GM20000 (cell line): ENCODE results near the gene DCTN2.

Source experiments
- DNase-seq: peaks from one replicate; pipeline ENCODE4 v3.0.0; 2012; ENCODE audit warnings: low spot score
- TF ChIP-seq, protein P1 (sequence below): IDR thresholded peaks from 2 replicates; pipeline ENCODE4 v1.5.1; 2012; ENCODE audit warnings: mild to moderate bottlenecking, control low read depth; ENCODE audit errors: extremely low read depth, missing control alignments

DCTN2 gene

DNA sequence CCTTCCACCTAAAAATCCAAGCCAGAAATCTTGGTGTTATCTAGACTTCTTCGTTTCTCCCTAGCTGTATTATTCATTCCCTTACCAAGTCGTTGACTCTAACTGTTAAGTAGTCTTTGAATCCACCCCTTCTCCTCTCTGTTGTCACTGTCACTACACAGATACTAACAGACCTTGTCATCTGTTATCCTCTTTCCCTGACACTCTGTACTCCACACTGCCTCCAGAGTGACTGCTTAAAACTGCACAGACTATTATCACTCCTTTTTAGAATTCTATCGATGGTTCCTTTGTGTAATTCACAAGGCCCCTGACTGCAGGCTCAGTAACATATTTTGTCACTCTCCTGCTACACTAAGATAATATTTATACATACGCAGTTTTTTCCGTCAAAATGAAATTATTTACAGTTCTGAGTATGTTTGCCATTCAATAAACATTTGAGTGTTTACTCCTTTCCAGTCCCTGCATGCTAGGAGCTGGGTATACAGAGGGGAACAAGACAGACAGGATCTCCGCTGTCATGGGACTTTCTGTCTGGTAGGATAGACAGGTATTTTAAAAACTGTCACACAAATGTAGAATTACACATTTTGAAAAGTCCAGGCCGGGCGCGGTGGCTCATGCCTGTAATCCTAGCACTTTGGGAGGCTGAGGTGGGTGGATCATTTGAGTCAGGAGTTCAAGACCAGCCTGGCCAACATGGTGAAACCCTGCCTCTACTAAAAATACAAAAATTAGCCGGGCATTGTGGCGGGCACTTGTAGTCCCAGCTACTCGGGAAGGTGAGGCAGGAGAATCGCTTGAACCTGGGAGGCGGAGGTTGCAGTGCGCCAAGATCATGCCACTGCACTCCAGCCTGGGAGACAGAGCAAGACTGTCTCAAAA, 55.4 kb downstream of the DCTN2 start:
- TF ChIP-seq, protein P1, sequence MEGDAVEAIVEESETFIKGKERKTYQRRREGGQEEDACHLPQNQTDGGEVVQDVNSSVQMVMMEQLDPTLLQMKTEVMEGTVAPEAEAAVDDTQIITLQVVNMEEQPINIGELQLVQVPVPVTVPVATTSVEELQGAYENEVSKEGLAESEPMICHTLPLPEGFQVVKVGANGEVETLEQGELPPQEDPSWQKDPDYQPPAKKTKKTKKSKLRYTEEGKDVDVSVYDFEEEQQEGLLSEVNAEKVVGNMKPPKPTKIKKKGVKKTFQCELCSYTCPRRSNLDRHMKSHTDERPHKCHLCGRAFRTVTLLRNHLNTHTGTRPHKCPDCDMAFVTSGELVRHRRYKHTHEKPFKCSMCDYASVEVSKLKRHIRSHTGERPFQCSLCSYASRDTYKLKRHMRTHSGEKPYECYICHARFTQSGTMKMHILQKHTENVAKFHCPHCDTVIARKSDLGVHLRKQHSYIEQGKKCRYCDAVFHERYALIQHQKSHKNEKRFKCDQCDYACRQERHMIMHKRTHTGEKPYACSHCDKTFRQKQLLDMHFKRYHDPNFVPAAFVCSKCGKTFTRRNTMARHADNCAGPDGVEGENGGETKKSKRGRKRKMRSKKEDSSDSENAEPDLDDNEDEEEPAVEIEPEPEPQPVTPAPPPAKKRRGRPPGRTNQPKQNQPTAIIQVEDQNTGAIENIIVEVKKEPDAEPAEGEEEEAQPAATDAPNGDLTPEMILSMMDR: no peak
- no peak for DNase-seq

DNA sequence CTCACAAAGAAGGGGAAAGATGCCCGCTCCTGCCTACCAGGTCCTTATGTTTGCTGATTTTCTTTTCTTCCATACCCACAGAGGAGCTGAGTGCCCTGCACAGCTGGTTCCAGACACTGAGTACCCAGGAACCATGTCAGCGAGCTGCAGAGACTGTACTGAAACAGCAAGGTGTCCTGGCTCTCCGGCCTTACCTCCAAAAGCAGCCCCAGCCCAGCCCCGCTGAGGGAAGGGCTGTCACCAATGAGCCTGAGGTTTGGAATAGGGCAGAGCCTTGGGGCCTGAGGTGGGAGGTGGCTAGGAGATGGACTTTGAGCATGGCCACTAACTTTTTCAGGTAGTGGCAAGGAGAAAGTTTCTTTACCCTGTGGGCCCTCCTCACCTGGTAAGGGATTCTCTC, 56.9 kb downstream of the DCTN2 start:
- no peak for DNase-seq
- TF ChIP-seq, protein P1: no peak

DNA sequence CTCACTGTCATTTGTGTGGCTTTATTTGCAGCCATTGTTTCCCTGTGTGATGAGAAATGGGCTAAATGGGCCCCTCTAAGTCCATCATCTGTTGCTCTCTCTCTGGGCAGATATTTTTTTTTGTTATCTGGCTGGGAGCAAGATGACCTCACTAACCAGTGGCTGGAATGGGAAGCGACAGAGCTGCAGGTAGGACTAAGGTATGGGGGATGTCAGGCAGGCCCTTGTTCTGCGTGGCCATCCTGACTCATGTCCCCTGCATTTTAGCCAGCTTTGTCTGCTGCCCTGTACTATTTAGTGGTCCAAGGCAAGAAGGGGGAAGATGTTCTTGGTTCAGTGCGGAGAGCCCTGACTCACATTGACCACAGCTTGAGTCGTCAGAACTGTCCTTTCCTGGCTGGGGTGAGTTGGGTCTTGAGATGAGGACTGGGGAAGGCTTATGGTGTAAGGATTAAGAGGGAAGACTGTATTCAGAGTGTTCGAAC, 57.8 kb downstream of the DCTN2 start:
- no peak for DNase-seq
- TF ChIP-seq, protein P1: no peak

DNA sequence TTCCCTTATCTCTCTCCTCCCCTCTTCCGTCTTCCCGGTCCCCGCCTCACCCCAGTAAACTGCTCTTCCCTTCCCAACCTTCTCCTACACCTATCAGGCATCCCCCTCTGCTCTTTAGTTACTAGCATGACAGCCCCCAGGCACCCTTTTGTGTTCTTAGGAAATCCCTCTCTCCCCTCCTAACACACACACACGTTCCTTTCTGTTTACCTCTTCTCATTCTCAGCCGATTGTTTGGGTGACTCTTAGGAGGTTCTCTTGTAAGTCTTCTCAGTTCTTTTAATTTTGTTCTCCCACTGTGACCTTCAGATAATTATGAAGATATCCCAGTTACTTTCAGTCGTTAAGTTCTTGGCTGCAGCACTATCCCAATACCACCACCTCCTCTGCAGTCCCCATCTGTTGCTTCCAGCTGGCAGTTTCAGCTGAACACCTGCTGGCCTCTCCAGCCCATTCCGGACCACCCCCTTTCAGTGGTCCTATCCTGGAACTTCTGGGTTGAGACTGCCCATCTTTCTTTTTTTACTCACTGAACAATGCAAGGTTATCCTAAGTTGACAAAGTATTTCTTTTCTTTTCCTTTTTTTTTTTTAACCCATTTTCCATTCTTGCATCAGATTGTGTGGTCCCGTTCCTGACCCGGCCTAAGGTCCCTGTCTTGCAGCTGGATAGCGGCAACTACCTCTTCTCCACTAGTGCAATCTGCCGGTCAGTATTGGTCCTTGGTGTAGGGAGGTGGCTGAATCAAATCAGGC, 58.4 kb downstream of the DCTN2 start:
- no peak for DNase-seq
- TF ChIP-seq, protein P1: no peak

DNA sequence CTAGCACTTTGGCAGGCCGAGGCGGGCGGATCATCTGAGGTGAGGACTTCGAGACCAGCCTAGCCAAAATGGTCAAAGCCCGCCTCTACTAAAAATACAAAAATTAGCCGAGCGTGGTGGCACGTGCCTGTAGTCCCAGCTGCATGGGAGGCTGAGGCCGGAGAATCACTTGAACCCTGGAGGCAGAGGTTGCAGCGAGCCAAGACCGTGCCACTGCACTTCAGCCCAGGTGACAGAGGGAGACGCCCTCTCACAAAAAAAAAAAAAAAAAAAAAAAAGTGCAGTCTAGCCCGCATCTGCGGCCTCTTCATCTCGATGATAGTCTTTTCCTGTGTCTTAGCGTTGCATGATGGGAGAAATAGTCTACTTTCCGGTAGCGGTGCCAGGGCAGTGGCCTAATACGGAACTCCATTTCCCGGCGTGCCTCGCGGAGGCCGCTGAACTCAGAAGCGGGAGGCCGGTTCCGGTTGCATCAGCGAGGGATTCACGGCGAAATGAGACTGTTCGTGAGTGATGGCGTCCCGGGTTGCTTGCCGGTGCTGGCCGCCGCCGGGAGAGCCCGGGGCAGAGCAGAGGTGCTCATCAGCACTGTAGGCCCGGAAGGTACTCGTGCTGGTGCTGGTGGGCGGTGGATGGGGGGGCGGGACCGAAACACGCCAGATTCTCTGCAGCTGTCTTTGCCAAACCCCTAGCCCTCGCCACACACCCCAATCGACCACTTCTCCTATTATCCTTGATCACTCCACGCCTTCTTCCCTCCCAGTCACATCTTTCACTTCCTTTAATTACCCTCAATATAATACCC, 59.2 kb downstream of the DCTN2 start, which contains the start of gene MARS1:
MARS1 (plus strand) TSS at position 472 of the 805 bp plus-strand sequence; CDS start at position 495, 23 bp downstream.
- TF ChIP-seq, protein P1: no peak
- DNase-seq: peak; percentile 93

DNA sequence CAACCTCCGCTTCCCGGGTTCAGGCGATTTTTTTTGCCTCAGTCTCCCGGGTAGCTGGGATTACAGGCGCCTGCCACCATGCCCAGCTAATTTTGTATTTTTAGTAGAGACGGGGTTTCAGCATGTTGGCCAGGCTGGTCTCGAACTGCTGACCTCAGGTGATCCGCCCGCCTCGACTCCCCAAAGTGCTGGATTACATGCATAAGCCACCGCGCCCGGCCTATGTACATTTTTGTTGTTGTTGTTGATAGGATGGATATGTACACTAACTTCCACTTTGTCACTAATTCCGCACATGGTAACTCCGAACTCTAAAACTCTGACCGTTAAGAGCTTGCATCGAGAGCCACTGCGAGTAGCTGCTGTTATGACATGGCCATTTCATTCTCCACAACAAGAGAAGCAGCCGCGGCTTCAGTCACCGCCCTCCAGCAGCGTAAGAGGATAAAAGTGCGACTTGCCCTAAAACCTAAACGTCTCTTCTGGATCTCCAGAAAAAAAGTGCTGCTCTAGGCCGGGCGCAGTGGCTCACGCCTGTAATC, 59.9 kb downstream of the DCTN2 start:
- no peak for DNase-seq

More for the DNA sequence above, 59.9 kb downstream of the DCTN2 start:
- TF ChIP-seq, protein P1: no peak
